ENCODE results near the gene ISM1. TPM values are rescaled to one million over a fixed set of nuclear protein-coding genes. Genes with fewer than 3 reads are reported as not detected.

The ISM1 gene
- total and polyA plus RNA-seq, 2 of the 13 experiments (the other 11 are each of a cell fraction or from before 2014, with no cell fraction given), result 0.40 to 1.4 TPM

- TF ChIP-seq ZNF609 (CRISPR knock-in tag; IDR thresholded peaks at IDR 0.05; ENCODE audit: borderline replicate concordance) (peak; percentile 89), PAX8 (CRISPR knock-in tag; IDR thresholded peaks at IDR 0.05; ENCODE audit: borderline replicate concordance) (no peak), ZNF441 (CRISPR knock-in tag; IDR thresholded peaks at IDR 0.05; ENCODE audit: borderline replicate concordance) (no peak), DPF2 (CRISPR knock-in tag; IDR thresholded peaks at IDR 0.05; ENCODE audit: borderline replicate concordance, low read depth) (peak; percentile 72; the same call in 1 of the 2 replicates), FOXK1 (CRISPR knock-in tag; IDR thresholded peaks at IDR 0.05; ENCODE audit: borderline replicate concordance, low read depth) (peak; percentile 86; the same call in 1 of the 2 replicates), KDM6A (CRISPR knock-in tag; IDR thresholded peaks at IDR 0.05; ENCODE audit: low read depth) (peak; percentile 58), MYC (CRISPR knock-in tag; IDR thresholded peaks at IDR 0.05; ENCODE audit: borderline replicate concordance) (no peak; the same call in 1 of the 2 replicates), MTF2 (CRISPR knock-in tag; IDR thresholded peaks at IDR 0.05; ENCODE audit: borderline replicate concordance) (no peak), TBL1XR1 (IDR thresholded peaks at IDR 0.05; ENCODE audit: borderline replicate concordance, low read length, partially characterized antibody) (peak; percentile 60), SALL1 (CRISPR knock-in tag; IDR thresholded peaks at IDR 0.05) (peak; percentile 85), ATAD3A (CRISPR knock-in tag; IDR thresholded peaks at IDR 0.05) (no peak), ETV6 (CRISPR knock-in tag; conservative IDR thresholded peaks at IDR 0.05) (no peak), TBX2 (CRISPR knock-in tag; IDR thresholded peaks at IDR 0.05; ENCODE audit: borderline replicate concordance) (peak; percentile 71; the same call in 1 of the 2 replicates), DZIP1 (CRISPR knock-in tag; IDR thresholded peaks at IDR 0.05) (no peak), ZMYM3 (CRISPR knock-in tag; IDR thresholded peaks at IDR 0.05) (peak; percentile 73), RBM39 (IDR thresholded peaks at IDR 0.05; ENCODE audit: low read depth, low read length, poor library complexity, severe bottlenecking) (no peak), ZNF501 (CRISPR knock-in tag; IDR thresholded peaks at IDR 0.05) (0 out of 2 replicates have a peak, but pooled peaks have one; percentile 48), RFX3 (CRISPR knock-in tag; IDR thresholded peaks at IDR 0.05) (no peak), ZNF275 (CRISPR knock-in tag; IDR thresholded peaks at IDR 0.05; ENCODE audit: borderline replicate concordance) (peak; percentile 33; the same call in 1 of the 2 replicates)
These were observed 24.2 kb downstream of the ISM1 start (continued) for GRCh38 chr20:13245250-13245723.

Data from HepG2 (cell line).